ENCODE results near the gene RBP3.

DNA sequence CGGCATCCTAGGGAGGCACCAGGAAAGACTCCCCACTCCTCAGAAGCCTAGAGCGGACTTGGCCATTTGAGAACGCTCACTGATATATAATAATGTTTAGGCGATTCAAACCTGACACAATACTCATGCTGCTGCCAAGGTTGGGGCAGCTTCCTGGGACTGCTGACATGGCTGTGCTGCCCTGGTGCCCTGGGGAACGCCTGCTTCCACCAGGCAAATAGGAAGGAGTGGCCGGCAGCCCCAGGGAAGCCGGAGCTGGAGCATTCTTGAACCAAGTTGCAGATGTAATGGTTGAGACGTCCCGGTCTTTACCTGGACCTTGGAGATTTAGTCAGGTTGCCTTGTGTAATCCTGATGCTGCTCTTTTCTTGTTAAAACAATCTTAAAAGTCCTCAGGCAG is 39.4 kb upstream of the RBP3 start:
- TF ChIP-seq HOXA7 (CRISPR knock-in tag; IDR thresholded peaks at IDR 0.05; ENCODE audit: borderline replicate concordance) (no peak), SALL2 (tag by site-specific recombination; IDR thresholded peaks at IDR 0.05; ENCODE audit: borderline replicate concordance) (no peak), ZNF274 (IDR thresholded peaks at IDR 0.05; ENCODE audit: low read length) (no peak), ZNF274 (tag by site-specific recombination; IDR thresholded peaks at IDR 0.05; ENCODE audit: borderline replicate concordance) (no peak), KLF9 (tag by site-specific recombination; IDR thresholded peaks at IDR 0.05; ENCODE audit: low read depth) (no peak)
- TF ChIP-seq, protein P1, sequence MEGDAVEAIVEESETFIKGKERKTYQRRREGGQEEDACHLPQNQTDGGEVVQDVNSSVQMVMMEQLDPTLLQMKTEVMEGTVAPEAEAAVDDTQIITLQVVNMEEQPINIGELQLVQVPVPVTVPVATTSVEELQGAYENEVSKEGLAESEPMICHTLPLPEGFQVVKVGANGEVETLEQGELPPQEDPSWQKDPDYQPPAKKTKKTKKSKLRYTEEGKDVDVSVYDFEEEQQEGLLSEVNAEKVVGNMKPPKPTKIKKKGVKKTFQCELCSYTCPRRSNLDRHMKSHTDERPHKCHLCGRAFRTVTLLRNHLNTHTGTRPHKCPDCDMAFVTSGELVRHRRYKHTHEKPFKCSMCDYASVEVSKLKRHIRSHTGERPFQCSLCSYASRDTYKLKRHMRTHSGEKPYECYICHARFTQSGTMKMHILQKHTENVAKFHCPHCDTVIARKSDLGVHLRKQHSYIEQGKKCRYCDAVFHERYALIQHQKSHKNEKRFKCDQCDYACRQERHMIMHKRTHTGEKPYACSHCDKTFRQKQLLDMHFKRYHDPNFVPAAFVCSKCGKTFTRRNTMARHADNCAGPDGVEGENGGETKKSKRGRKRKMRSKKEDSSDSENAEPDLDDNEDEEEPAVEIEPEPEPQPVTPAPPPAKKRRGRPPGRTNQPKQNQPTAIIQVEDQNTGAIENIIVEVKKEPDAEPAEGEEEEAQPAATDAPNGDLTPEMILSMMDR (tag by site-specific recombination; IDR thresholded peaks at IDR 0.05) = no peak

All from HEK293 (cell line).